Thoracic aorta (tissue), 2 donors: Measurements from ENCODE around the gene SPTBN4. TPM values are rescaled to one million over a fixed set of nuclear protein-coding genes. Genes with fewer than 3 reads are reported as not detected.
"Not testable (repeated sequence)": the region's sequence is repeated elsewhere in the genome, so short reads cannot be mapped to it uniquely, and the experiment has no call there.

Source experiments
- ATAC-seq: fragments of 150-250 bp; one replicate; pipeline ENCODE4 v1.8.0; 2017; ENCODE audit warnings: low read depth; ENCODE audit not compliant: insufficient number of reproducible peaks, low FRiP score
- DNase-seq: peaks from one replicate; pipeline ENCODE4 v3.0.0-alpha.2; 2020; ENCODE audit warnings: low spot score
- H3K27ac ChIP-seq, 2 donors: fragments of 200-600 bp; sonication (generic); 1 replicate in 1 of 2; 2 replicates in 1 of 2; pipeline ENCODE4 v1.5.1; 2016; ENCODE audit warnings: mild to moderate bottlenecking in 2 of 2, moderate library complexity in 2 of 2
- H3K27me3 ChIP-seq: fragments of 200-600 bp; sonication (generic); replicated peaks from 2 replicates; pipeline ENCODE4 v1.6.0; 2016; ENCODE audit warnings: mild to moderate bottlenecking; ENCODE audit not compliant: insufficient read depth
- H3K36me3 ChIP-seq: fragments of 200-600 bp; sonication (generic); one replicate; pipeline ENCODE4 v1.5.1; 2016
- H3K4me1 ChIP-seq, 2 donors: fragments of 200-600 bp; sonication (generic); 1 replicate in 1 of 2; 2 replicates in 1 of 2; pipeline versions ENCODE4 v1.5.1 to v1.6.0; 2016; ENCODE audit warnings: low read depth in 2 of 2, mild to moderate bottlenecking in 1 of 2; ENCODE audit not compliant: control insufficient read depth in 1 of 2
- H3K4me3 ChIP-seq: fragments of 200-600 bp; sonication (generic); 2 replicates; pipeline ENCODE4 v1.5.1; 2016; ENCODE audit warnings: mild to moderate bottlenecking
- H3K9me3 ChIP-seq: fragments of 200-600 bp; sonication (generic); 2 replicates; pipeline ENCODE4 v1.5.1; 2016
- CTCF ChIP-seq: fragments of 200-600 bp; sonication (generic); IDR thresholded peaks from one replicate; pipeline ENCODE4 v1.5.1; 2019; ENCODE audit warnings: antibody characterized with exemption
- total RNA-seq, 2 donors: library from RNA; depleted of rRNA; stranded (reverse); fragments of >200 nt; gene quantifications; one replicate each; pipeline versions ENCODE4 v1.1.0 to v1.2.3, GENCODE V29; 2016

Gene SPTBN4
- total RNA-seq, 2 donors from 2014 or later: 2.0 to 7.0 TPM

DNA sequence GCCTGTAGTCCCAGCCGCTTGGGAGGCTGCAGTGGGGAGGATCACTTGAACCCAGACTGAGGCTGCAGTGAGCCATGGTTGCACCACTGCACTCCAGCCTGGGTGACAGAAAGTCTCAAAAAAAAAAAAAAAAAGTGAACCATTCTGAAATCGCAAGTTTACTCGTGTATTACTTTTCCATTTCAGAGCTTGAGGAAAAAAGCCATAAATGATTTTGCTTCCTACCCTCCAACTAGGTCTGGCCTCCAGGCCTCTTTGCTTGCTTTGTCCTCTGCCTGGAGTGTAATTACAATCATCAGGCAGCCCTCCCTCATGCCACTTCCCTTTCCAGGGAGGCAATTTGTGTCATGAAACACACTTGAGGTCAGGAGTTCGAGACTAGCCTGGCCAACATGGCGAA is 9.8 kb upstream of the SPTBN4 start:
- no peaks in the 10 kb centered on the region for H3K9me3 ChIP-seq
- no peaks in the 10 kb centered on the region for H3K27me3 ChIP-seq
- DNase-seq (no peak), ATAC-seq (no peak)
- peaks cover 4% of the 10 kb centered on the region for H3K36me3 ChIP-seq
- H3K27ac ChIP-seq: no peak overlapping the region
- H3K4me3 ChIP-seq: no peak overlapping the region
- no peaks in the 10 kb centered on the region for H3K4me1 ChIP-seq
- TF ChIP-seq CTCF: no peak

GRCh38 chr19:40457953-40458596 is 8.7 kb upstream of the SPTBN4 start:
- no peak overlapping the region for H3K27ac ChIP-seq
- peaks cover 4% of the 10 kb centered on the region for H3K36me3 ChIP-seq
- no peaks in the 10 kb centered on the region for H3K4me1 ChIP-seq
- no peaks in the 10 kb centered on the region for H3K9me3 ChIP-seq
- ATAC-seq (no peak), DNase-seq (no peak)
- no peak for TF ChIP-seq CTCF
- H3K27me3 ChIP-seq: no peaks in the 10 kb centered on the region
- H3K4me3 ChIP-seq: no peak overlapping the region

- Histone ChIP-seq H3K4me1 (peaks cover 0 to 1% of the 10 kb centered on the region in 2 donors), H3K27me3 (no peaks in the 10 kb centered on the region), H3K36me3 (peaks cover 4% of the 10 kb centered on the region), H3K9me3 (no peaks in the 10 kb centered on the region), H3K4me3 (no peak overlapping the region), H3K27ac (no peak overlapping the region)
- ATAC-seq (no peak), DNase-seq (no peak)
- TF ChIP-seq CTCF: no peak
Measured at GRCh38 chr19:40458597-40458974, 8.2 kb upstream of the SPTBN4 start.

- Histone ChIP-seq H3K4me3 (no peak overlapping the region), H3K27me3 (no peaks in the 10 kb centered on the region), H3K36me3 (peaks cover 4% of the 10 kb centered on the region), H3K9me3 (no peaks in the 10 kb centered on the region), H3K4me1 (peaks cover 9 to 17% of the 10 kb centered on the region in 2 donors), H3K27ac (no peak overlapping the region)
- ATAC-seq (no peak), DNase-seq (no peak)
- TF ChIP-seq CTCF: no peak
Measured at GRCh38 chr19:40460185-40460584, 6.6 kb upstream of the SPTBN4 start.

DNA sequence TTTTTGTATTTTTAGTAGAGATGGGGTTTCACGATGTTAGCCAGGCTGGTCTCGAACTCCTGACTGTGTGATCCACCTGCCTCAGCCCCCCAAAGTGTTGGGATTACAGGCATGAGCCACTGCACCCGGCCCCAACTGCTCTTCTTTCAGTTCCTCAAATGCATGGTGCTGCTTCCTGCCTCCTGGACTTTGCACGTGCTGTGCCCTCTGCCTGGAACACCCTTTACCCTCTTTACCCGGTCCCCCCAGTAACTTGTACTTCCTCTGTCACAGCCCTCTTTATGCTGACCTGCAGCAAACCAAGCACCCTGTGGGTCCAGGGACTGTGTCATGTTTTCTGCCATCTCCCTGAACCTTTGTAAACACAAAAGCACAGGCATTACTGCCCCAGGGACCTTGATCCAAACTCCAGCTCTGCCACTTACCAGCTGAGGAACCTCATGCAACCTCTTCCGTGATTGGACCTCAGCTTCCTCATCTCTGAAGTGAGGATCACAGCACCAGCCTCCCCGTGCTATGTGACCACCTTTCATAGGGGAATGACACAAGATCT is 5.1 kb upstream of the SPTBN4 start:
- H3K4me1 ChIP-seq: peaks cover 9 to 25% of the 10 kb centered on the region in 2 donors
- no peak overlapping the region for H3K4me3 ChIP-seq
- H3K27ac ChIP-seq: peak overlapping the region in 1 of 2 donors; percentile 34
- ATAC-seq (no peak), DNase-seq (no peak)
- H3K9me3 ChIP-seq: no peaks in the 10 kb centered on the region
- TF ChIP-seq CTCF: no peak
- peaks cover 4% of the 10 kb centered on the region for H3K36me3 ChIP-seq
- no peaks in the 10 kb centered on the region for H3K27me3 ChIP-seq

GRCh38 chr19:40463587-40464037 is 3.2 kb upstream of the SPTBN4 start:
- not testable (repeated sequence) for H3K27me3 ChIP-seq, DNase-seq, H3K9me3 ChIP-seq, ATAC-seq, H3K36me3 ChIP-seq
- Histone ChIP-seq H3K4me1 (peaks cover 14 to 25% of the 10 kb centered on the region in 2 donors), H3K4me3 (peak overlapping the region; percentile 83), H3K27ac (peak overlapping the region in 1 of 2 donors; percentile 89)
